Measurements from ENCODE around the gene PIGV. TPM values are rescaled to one million over a fixed set of nuclear protein-coding genes. Genes with fewer than 3 reads are reported as not detected.
A peak's percentile ranks its signal among the peaks of the same experiment; 100 is the strongest.

Gene PIGV
- total and polyA plus RNA-seq, 2 of the 4 experiments (the other 2 are of a cell fraction) = 7.2 to 10.6 TPM

- peak overlapping the region; percentile 4; the same call in 1 of the 2 replicates for H3K27ac ChIP-seq (ENCODE audit: insufficient read depth, low read length)
- H3K36me3 ChIP-seq (ENCODE audit: control insufficient read depth, insufficient read depth, low read length) = peaks cover 25% of the 10 kb centered on the region
- peaks cover 56 to 91% of the 10 kb centered on the region in 2 experiments for H3K79me1 ChIP-seq (ENCODE audit: low read depth in 1 of 2, low read length in 2 of 2)
- H2BK20ac ChIP-seq (ENCODE audit: low read depth, low read length) = peak overlapping the region; percentile 36; the same call in 1 of the 2 replicates
- H4K8ac ChIP-seq (ENCODE audit: low read depth in 2 of 2, low read length in 2 of 2) = peak overlapping the region in 1 of 2 experiments; percentile 26; a peak in 1 of 4 replicates
- no peak for TF ChIP-seq MXI1 (IDR thresholded peaks at IDR 0.05; ENCODE audit: borderline replicate concordance, low read depth, low read length)
- no peak for TF ChIP-seq CHD1 (IDR thresholded peaks at IDR 0.05; ENCODE audit: low read depth, low read length)
- TF ChIP-seq BHLHE40 (IDR thresholded peaks at IDR 0.05; ENCODE audit: low read depth, low read length) = no peak
- no peak for TF ChIP-seq USF2 (IDR thresholded peaks at IDR 0.05; ENCODE audit: low read depth, low read length)
- TF ChIP-seq MAZ (IDR thresholded peaks at IDR 0.05; ENCODE audit: borderline replicate concordance, low read depth, low read length) = no peak
- TF ChIP-seq NFE2L2 (IDR thresholded peaks at IDR 0.05; ENCODE audit: low read depth, low read length) = no peak
- no peak for TF ChIP-seq POLR2A (IDR thresholded peaks at IDR 0.05; ENCODE audit: low read depth, low read length)
- no peak for TF ChIP-seq MAFK (IDR thresholded peaks at IDR 0.05; ENCODE audit: low read depth, low read length)
- TF ChIP-seq RFX5 (IDR thresholded peaks at IDR 0.05; ENCODE audit: low read depth, low read length) = no peak
- no peak for TF ChIP-seq RAD21 (IDR thresholded peaks at IDR 0.05; ENCODE audit: low read length)
- H4K91ac ChIP-seq (ENCODE audit: insufficient read depth, low read depth, low read length) = no peak overlapping the region
- peak overlapping the region; percentile 93; the same call in 1 of the 2 replicates for H3K4ac ChIP-seq (ENCODE audit: low read depth, low read length)
- peak overlapping the region; percentile 68; the same call in 1 of the 2 replicates for H3K23ac ChIP-seq (ENCODE audit: low read depth, low read length)
- H2AK5ac ChIP-seq (ENCODE audit: low read depth, low read length) = peak overlapping the region; percentile 9; the same call in 1 of the 2 replicates
- no peak overlapping the region for H3K4me3 ChIP-seq (ENCODE audit: insufficient read depth, low read depth, low read length)
- peak overlapping the region; percentile 17; the same call in 1 of the 2 replicates for H2BK120ac ChIP-seq (ENCODE audit: low read depth, low read length)
- no peaks in the 10 kb centered on the region for H3K27me3 ChIP-seq (ENCODE audit: control insufficient read depth, insufficient read depth, low read length)
- peaks cover 12% of the 10 kb centered on the region for H3K4me1 ChIP-seq (ENCODE audit: control insufficient read depth, insufficient read depth, low read length)
- no peak overlapping the region for H3K9ac ChIP-seq (ENCODE audit: low read depth, low read length)
- CTCF ChIA-PET = no interaction called here
- H3K4me2 ChIP-seq (ENCODE audit: low read depth, low read length) = no peak overlapping the region
- H3K14ac ChIP-seq (replicated peaks; ENCODE audit: low read depth, low read length) = peak overlapping the region; percentile 20; the same call in 1 of the 2 replicates
- DNase-seq = no peak
- POLR2A ChIA-PET (ENCODE audit: unreplicated experiment) = no interaction called here
- no peak for ATAC-seq (ENCODE audit: low read depth)
- no peaks in the 10 kb centered on the region for H3K9me3 ChIP-seq (ENCODE audit: control insufficient read depth, insufficient read depth, low read length)
- intact Hi-C loops (cut with micrococcal nuclease) (no loop called here), in situ Hi-C loops (cut with MboI; ENCODE audit: low sequenced_read_pairs) (no loop called here), dilution Hi-C loops (cut with HindIII; ENCODE audit: low sequenced_read_pairs, unreplicated experiment) (no loop called here)
- H3K18ac ChIP-seq (ENCODE audit: low read depth, low read length) = no peak overlapping the region
- BruUV-seq (replicated peaks) = no TSS peak
- no peak overlapping the region for H4K5ac ChIP-seq (ENCODE audit: low read depth, low read length)
- peaks cover 27% of the 10 kb centered on the region for H4K20me1 ChIP-seq (ENCODE audit: insufficient read depth, low read length)
- peak overlapping the region; percentile 99 for H2BK5ac ChIP-seq (ENCODE audit: low read depth, low read length, poor library complexity, severe bottlenecking)
- no peak overlapping the region for H2BK15ac ChIP-seq (ENCODE audit: low read depth, low read length)
- peak overlapping the region; percentile 62 for H2AFZ ChIP-seq (replicated peaks; ENCODE audit: low read length, poor library complexity)
- no peak overlapping the region for H3K56ac ChIP-seq (ENCODE audit: extremely low read depth, insufficient read depth, low read length)
- H3K9me1 ChIP-seq (ENCODE audit: insufficient read depth, low read length) = peaks cover 14% of the 10 kb centered on the region
- H2AK9ac ChIP-seq (replicated peaks; ENCODE audit: low read depth, low read length, poor library complexity) = peak overlapping the region; percentile 89
- WGBS, 2 experiments (ENCODE audit: extremely low coverage in 2 of 2, insufficient read length in 1 of 2) = no CpG with 5 or more reads among the region's 8 CpGs
Observed at GRCh38 chr1:26743426-26744059, 44.2 kb upstream of the PIGV start.
